ENCODE results near the gene MRTFA.

- TF ChIP-seq POLR2A (IDR thresholded peaks at IDR 0.05; ENCODE audit: low read length) (no peak), GATA1 (IDR thresholded peaks at IDR 0.05; ENCODE audit: low read depth, low read length) (no peak)
Measured at GRCh38 chr22:40679964-40680818, 43.7 kb upstream of the MRTFA start.

Measured in erythroblast (primary cell).